Measurements from ENCODE around the gene S100A11. TPM values are rescaled to one million over a fixed set of nuclear protein-coding genes. Genes with fewer than 3 reads are reported as not detected.

S100A11 gene
- total RNA-seq, 1 experiment from 2014 or later, result 302 TPM

DNA sequence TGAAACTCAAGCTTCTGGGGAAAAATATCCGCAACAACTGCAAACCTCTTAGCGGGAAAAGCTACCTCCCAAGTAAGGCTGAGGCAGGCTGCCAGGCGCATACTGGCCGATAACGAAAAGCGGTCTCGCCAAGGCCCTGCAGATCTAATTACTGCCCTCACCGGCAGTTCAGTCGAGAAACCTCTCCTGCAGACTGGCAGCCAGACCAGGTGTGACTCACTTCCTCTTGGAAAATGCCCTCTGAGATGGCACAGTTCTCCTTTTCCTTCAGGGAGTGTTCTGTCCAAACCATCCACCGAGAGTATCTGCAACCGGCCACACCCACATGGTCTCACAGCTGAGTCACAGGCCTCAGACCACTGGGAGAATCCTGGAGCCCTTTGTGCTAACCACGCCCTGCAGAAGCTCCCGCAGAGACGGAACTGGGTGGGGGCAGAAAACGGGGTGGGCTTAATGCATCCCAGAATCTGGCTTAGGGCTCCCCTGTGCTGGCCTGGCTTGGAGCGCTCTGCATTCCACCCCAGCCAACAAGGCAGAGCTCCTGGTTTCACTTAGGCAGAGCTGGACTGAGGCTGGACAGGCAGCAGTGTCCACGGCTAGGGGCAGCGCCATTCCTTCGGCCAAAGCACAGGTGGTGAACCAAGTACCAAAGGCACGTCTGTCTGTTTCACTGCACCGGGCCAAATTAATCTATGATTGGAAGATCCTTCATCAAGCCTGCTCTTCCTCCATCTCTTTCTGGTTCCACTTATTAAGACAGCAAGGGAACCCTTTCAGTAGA, 44.3 kb downstream of the S100A11 start:
- H3K4me1 ChIP-seq (ENCODE audit: insufficient read depth, low read length), result peaks cover 14% of the 10 kb centered on the region; the same call in 1 of the 2 replicates
- H3K9me3 Mint-ChIP-seq, result no peaks in the 10 kb centered on the region
- no peaks in the 10 kb centered on the region for H4K20me1 ChIP-seq (ENCODE audit: control insufficient read depth, insufficient read depth, insufficient read length)
- no peak overlapping the region for H3K4ac ChIP-seq (ENCODE audit: low read depth, low read length)
- peak overlapping the region; percentile 53 for H3K18ac ChIP-seq (ENCODE audit: insufficient read length, low read depth, low read length)
- H3K4me3 Mint-ChIP-seq, result peak overlapping the region; percentile 88 to 95
- H3T11ph ChIP-seq (ENCODE audit: low read length), result no peak overlapping the region
- no peaks in the 10 kb centered on the region for H3K9me3 ChIP-seq (ENCODE audit: control insufficient read depth, low read depth, low read length)
- no peak overlapping the region for H3K23ac ChIP-seq (ENCODE audit: insufficient read length, low read depth, low read length)
- H2BK15ac ChIP-seq (ENCODE audit: low read depth, low read length), result no peak overlapping the region
- H3K27ac ChIP-seq (ENCODE audit: insufficient read length, low read depth, low read length), result peak overlapping the region; percentile 18
- peak overlapping the region; percentile 77 for H3K9ac ChIP-seq (ENCODE audit: extremely low read depth, insufficient read length, low read length)
- peak overlapping the region; percentile 19 for H4K5ac ChIP-seq (ENCODE audit: insufficient read length, low read depth, low read length)
- no peak overlapping the region for H2BK20ac ChIP-seq (ENCODE audit: low read depth, low read length, poor library complexity, severe bottlenecking)
- no peak overlapping the region for H4K8ac ChIP-seq (replicated peaks; ENCODE audit: insufficient read length, low read depth, low read length)
- peak overlapping the region; percentile 19 for H4K91ac ChIP-seq (ENCODE audit: insufficient read length, low read depth, low read length)
- peaks cover 8% of the 10 kb centered on the region for H3K27me3 Mint-ChIP-seq (ENCODE audit: low read depth)
- H3K27ac Mint-ChIP-seq, result peak overlapping the region in 1 of 3 experiments; percentile 93; a peak in 3 of 7 replicates
- H3K36me3 Mint-ChIP-seq (ENCODE audit: insufficient read depth in 1 of 3, low read depth in 3 of 3), result no peaks in the 10 kb centered on the region
- H2AK5ac ChIP-seq (ENCODE audit: insufficient read length, low read length), result no peak overlapping the region
- no peak overlapping the region for H2BK120ac ChIP-seq (ENCODE audit: low read depth, low read length, poor library complexity, severe bottlenecking)
- no peak overlapping the region for H2BK12ac ChIP-seq (ENCODE audit: insufficient read length, low read depth, low read length)
- peak overlapping the region; percentile 89 for H3K4me2 ChIP-seq (ENCODE audit: insufficient read depth, insufficient read length, low read length)
- H2AFZ ChIP-seq (ENCODE audit: low read length), result no peak overlapping the region
- H3K56ac ChIP-seq (ENCODE audit: insufficient read length, low read depth, low read length), result no peak overlapping the region
- TF ChIP-seq, protein P1, sequence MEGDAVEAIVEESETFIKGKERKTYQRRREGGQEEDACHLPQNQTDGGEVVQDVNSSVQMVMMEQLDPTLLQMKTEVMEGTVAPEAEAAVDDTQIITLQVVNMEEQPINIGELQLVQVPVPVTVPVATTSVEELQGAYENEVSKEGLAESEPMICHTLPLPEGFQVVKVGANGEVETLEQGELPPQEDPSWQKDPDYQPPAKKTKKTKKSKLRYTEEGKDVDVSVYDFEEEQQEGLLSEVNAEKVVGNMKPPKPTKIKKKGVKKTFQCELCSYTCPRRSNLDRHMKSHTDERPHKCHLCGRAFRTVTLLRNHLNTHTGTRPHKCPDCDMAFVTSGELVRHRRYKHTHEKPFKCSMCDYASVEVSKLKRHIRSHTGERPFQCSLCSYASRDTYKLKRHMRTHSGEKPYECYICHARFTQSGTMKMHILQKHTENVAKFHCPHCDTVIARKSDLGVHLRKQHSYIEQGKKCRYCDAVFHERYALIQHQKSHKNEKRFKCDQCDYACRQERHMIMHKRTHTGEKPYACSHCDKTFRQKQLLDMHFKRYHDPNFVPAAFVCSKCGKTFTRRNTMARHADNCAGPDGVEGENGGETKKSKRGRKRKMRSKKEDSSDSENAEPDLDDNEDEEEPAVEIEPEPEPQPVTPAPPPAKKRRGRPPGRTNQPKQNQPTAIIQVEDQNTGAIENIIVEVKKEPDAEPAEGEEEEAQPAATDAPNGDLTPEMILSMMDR (conservative IDR thresholded peaks at IDR 0.05), result no peak
- H3K27me3 ChIP-seq (ENCODE audit: insufficient read depth, low read length), result no peaks in the 10 kb centered on the region
- DNase-seq, result peak; percentile 87
- no peak overlapping the region for H2BK5ac ChIP-seq (ENCODE audit: insufficient read length, low read length)
- H3K79me2 ChIP-seq (ENCODE audit: insufficient read depth, low read length), result peaks cover 21% of the 10 kb centered on the region
- no peaks in the 10 kb centered on the region for H3K79me1 ChIP-seq (ENCODE audit: insufficient read depth, low read depth, low read length, poor library complexity, severe bottlenecking)
- peaks cover 40 to 53% of the 10 kb centered on the region in 2 experiments for H3K4me1 Mint-ChIP-seq
- peak overlapping the region; percentile 82 for H3K14ac ChIP-seq (ENCODE audit: insufficient read depth, low read length)
- H3K23me2 ChIP-seq (ENCODE audit: insufficient read length, low read depth, low read length, poor library complexity, severe bottlenecking), result peaks cover 21% of the 10 kb centered on the region
- WGBS (ENCODE audit: extremely low coverage, insufficient read length, low lambda C conversion rate), result no CpG with 5 or more reads among the region's 21 CpGs
